Lower leg skin (tissue), 4 donors: ENCODE data around the gene SNX10. TPM values are rescaled to one million over a fixed set of nuclear protein-coding genes. Genes with fewer than 3 reads are reported as not detected.

Experiments
- DNase-seq, 2 donors: peaks; one replicate each; pipeline ENCODE4 v3.0.0-alpha.2; 2019; ENCODE audit warnings: low spot score in 2 of 2
- H3K4me3 ChIP-seq: fragments of 200-600 bp; sonication (generic); 2 replicates; pipeline ENCODE4 v1.5.1; 2017; ENCODE audit warnings: mild to moderate bottlenecking, low read depth; ENCODE audit not compliant: poor library complexity, severe bottlenecking
- CTCF ChIP-seq, 3 donors: fragments of 450-650 bp; IDR thresholded peaks; one replicate each; pipeline ENCODE4 v1.5.1; 2016; ENCODE audit warnings: antibody characterized with exemption in 3 of 3, mild to moderate bottlenecking in 3 of 3, moderate library complexity in 2 of 3
- POLR2A ChIP-seq, 2 donors: fragments of 450-650 bp; IDR thresholded peaks; one replicate each; pipeline ENCODE4 v1.6.1; 2016 to 2017; ENCODE audit warnings: antibody characterized with exemption in 2 of 2, mild to moderate bottlenecking in 1 of 2, moderate library complexity in 1 of 2
- WGBS, 2 donors: methylation state at CpG; one replicate each; pipeline ENCODE4 v1.1.5; 2018; 5-methylcytosine and 5-hydroxymethylcytosine counted together
- intact Hi-C: fragments of 100-400 bp; cut with DNase I; formaldehyde crosslinking; loops from one replicate; pipeline ENCODE4 v1.15.0; 2023; ENCODE audit warnings: low total_unique reads
- total RNA-seq, 4 donors: library from RNA; depleted of rRNA; stranded (reverse); fragments of >200 nt; gene quantifications; one replicate each; pipeline ENCODE4 v1.1.0, GENCODE V29; 2016

Gene SNX10
- total RNA-seq, 4 donors from 2014 or later, result 2.0 to 10.0 (median 3.8) TPM

GRCh38 chr7:26267601-26268166 lies 24.0 kb upstream of the SNX10 start:
- 93 to 95% methylated on average over 9 of the region's 9 CpGs for WGBS, 2 donors
- peak in 1 of 2 donors; percentile 20 for DNase-seq
- intact Hi-C loops, result no loop called here
- no peak for TF ChIP-seq CTCF (IDR thresholded peaks at IDR 0.05)
- no peak for TF ChIP-seq POLR2A (IDR thresholded peaks at IDR 0.05)
- no peak overlapping the region for H3K4me3 ChIP-seq

- TF ChIP-seq CTCF (IDR thresholded peaks at IDR 0.05) (no peak), POLR2A (IDR thresholded peaks at IDR 0.05) (no peak)
- H3K4me3 ChIP-seq, result no peak overlapping the region
- DNase-seq, result no peak
- intact Hi-C loops, result no loop called here
- WGBS, 2 donors, result 91 to 92% methylated on average over 3 of the region's 3 CpGs
Measured at GRCh38 chr7:26275213-26275612, 16.4 kb upstream of the SNX10 start.

- WGBS, 2 donors, result 13 to 22% methylated on average over 1 of the region's 1 CpG
- H3K4me3 ChIP-seq, result no peak overlapping the region
- DNase-seq, result no peak
- intact Hi-C loops, result no loop called here
- TF ChIP-seq POLR2A (IDR thresholded peaks at IDR 0.05) (no peak), CTCF (IDR thresholded peaks at IDR 0.05) (no peak)
Measured at GRCh38 chr7:26278770-26279169, 12.9 kb upstream of the SNX10 start.

- DNase-seq, result peak in 1 of 2 donors; percentile 3
- no peak for TF ChIP-seq CTCF (IDR thresholded peaks at IDR 0.05)
- TF ChIP-seq POLR2A (IDR thresholded peaks at IDR 0.05), result no peak
- no peak overlapping the region for H3K4me3 ChIP-seq
- intact Hi-C loops, result no loop called here
- WGBS, 2 donors, result 72 to 85% methylated on average over 4 of the region's 4 CpGs
Measured at GRCh38 chr7:26279405-26279804, 12.3 kb upstream of the SNX10 start.

- H3K4me3 ChIP-seq, result no peak overlapping the region
- peak in 1 of 2 donors; percentile 18 for DNase-seq
- intact Hi-C loops, result no loop called here
- TF ChIP-seq POLR2A (IDR thresholded peaks at IDR 0.05) (no peak), CTCF (IDR thresholded peaks at IDR 0.05) (no peak)
Measured at GRCh38 chr7:26280097-26280496, 11.6 kb upstream of the SNX10 start.

- WGBS, 2 donors, result 71 to 93% methylated on average over 4 of the region's 4 CpGs
- peak in 1 of 2 donors; percentile 12 for DNase-seq
- TF ChIP-seq CTCF (IDR thresholded peaks at IDR 0.05), result no peak
- TF ChIP-seq POLR2A (IDR thresholded peaks at IDR 0.05), result no peak
- intact Hi-C loops, result no loop called here
- H3K4me3 ChIP-seq, result no peak overlapping the region
Measured at GRCh38 chr7:26280723-26281122, 10.9 kb upstream of the SNX10 start.
